Stomach (tissue), 4 donors: ENCODE data around the gene GP2.

Experiments used
- CTCF ChIP-seq, 7 experiments: fragments of 450-650 bp in 4 of 7; fragments of 200-600 bp in 3 of 7; sonication (generic) in 3 of 7; IDR thresholded peaks; one replicate each; pipeline ENCODE4 v1.5.1; 2016 to 2019; ENCODE audit warnings: antibody characterized with exemption in 7 of 7, control low read depth in 2 of 7, mild to moderate bottlenecking in 1 of 7
- EP300 ChIP-seq: sonication (generic); formaldehyde crosslinking; IDR thresholded peaks from one replicate; pipeline ENCODE4 v1.6.1; 2017; ENCODE audit warnings: antibody characterized with exemption
- POLR2A ChIP-seq, 4 donors: fragments of 450-650 bp; IDR thresholded peaks; one replicate each; pipeline ENCODE4 v1.6.1; 2016; ENCODE audit warnings: antibody characterized with exemption in 4 of 4, control low read depth in 2 of 4, mild to moderate bottlenecking in 1 of 4, moderate library complexity in 1 of 4
- POLR2AphosphoS5 ChIP-seq, 3 donors: sonication (generic); formaldehyde crosslinking; IDR thresholded peaks; one replicate each; pipeline ENCODE4 v1.6.1; 2016; ENCODE audit warnings: antibody characterized with exemption in 3 of 3

- TF ChIP-seq CTCF (IDR thresholded peaks at IDR 0.05) = no peak
- no peak for TF ChIP-seq POLR2A (IDR thresholded peaks at IDR 0.05)
- no peak for TF ChIP-seq POLR2AphosphoS5 (IDR thresholded peaks at IDR 0.05)
- TF ChIP-seq EP300 = no peak
Observed at GRCh38 chr16:20307791-20308190, 19.5 kb downstream of the GP2 start.
